ENCODE results near the gene KLHDC9. TPM values are rescaled to one million over a fixed set of nuclear protein-coding genes. Genes with fewer than 3 reads are reported as not detected.

KLHDC9 gene
- total and polyA plus RNA-seq, 9 of the 15 experiments (the other 6 are each of a cell fraction or from before 2014, with no cell fraction given), result not detected

- TF ChIP-seq ZNF143 (CRISPR knock-in tag; IDR thresholded peaks at IDR 0.05) (no peak), NR2F6 (CRISPR knock-in tag; IDR thresholded peaks at IDR 0.05) (no peak), ZNF695 (CRISPR knock-in tag; IDR thresholded peaks at IDR 0.05) (no peak), NR2C1 (IDR thresholded peaks at IDR 0.05) (no peak), NR2C1 (tag; IDR thresholded peaks at IDR 0.05) (no peak), ARID1B (IDR thresholded peaks at IDR 0.05) (no peak), DACH1 (IDR thresholded peaks at IDR 0.05; ENCODE audit: partially characterized antibody) (no peak), ZNF3 (CRISPR knock-in tag; IDR thresholded peaks at IDR 0.05) (no peak), MTA3 (IDR thresholded peaks at IDR 0.05; ENCODE audit: borderline replicate concordance) (no peak), USF1 (CRISPR knock-in tag; IDR thresholded peaks at IDR 0.05) (no peak), SREBF2 (CRISPR knock-in tag; IDR thresholded peaks at IDR 0.05) (no peak), ZMIZ1 (IDR thresholded peaks at IDR 0.05; ENCODE audit: low read depth in 2 of 2, low read length in 2 of 2) (no peak), ZFP1 (CRISPR knock-in tag; IDR thresholded peaks at IDR 0.05) (no peak), TRIM28 (IDR thresholded peaks at IDR 0.05) (no peak), ZNF408 (CRISPR knock-in tag; IDR thresholded peaks at IDR 0.05; ENCODE audit: low read depth) (no peak), HLTF (IDR thresholded peaks at IDR 0.05) (no peak), E2F1 (CRISPR knock-in tag; IDR thresholded peaks at IDR 0.05) (no peak), SMARCB1 (IDR thresholded peaks at IDR 0.05; ENCODE audit: insufficient read length, low read depth) (no peak), CBFA2T2 (conservative IDR thresholded peaks at IDR 0.05) (no peak)
- TF ChIP-seq, protein P1, sequence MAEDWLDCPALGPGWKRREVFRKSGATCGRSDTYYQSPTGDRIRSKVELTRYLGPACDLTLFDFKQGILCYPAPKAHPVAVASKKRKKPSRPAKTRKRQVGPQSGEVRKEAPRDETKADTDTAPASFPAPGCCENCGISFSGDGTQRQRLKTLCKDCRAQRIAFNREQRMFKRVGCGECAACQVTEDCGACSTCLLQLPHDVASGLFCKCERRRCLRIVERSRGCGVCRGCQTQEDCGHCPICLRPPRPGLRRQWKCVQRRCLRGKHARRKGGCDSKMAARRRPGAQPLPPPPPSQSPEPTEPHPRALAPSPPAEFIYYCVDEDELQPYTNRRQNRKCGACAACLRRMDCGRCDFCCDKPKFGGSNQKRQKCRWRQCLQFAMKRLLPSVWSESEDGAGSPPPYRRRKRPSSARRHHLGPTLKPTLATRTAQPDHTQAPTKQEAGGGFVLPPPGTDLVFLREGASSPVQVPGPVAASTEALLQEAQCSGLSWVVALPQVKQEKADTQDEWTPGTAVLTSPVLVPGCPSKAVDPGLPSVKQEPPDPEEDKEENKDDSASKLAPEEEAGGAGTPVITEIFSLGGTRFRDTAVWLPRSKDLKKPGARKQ (CRISPR knock-in tag; IDR thresholded peaks at IDR 0.05), result no peak
These were observed 23.3 kb upstream of the KLHDC9 start (continued) for GRCh38 chr1:161074676-161075368.

Data from K562 (cell line).